Activated CD4-positive, CD25-positive, alpha-beta regulatory T cell treated with anti-CD3 and anti-CD28 coated beads, Interleukin-2, amount 50 U/mL, for 72 hours (primary cell): Measurements from ENCODE around the gene MYOCD.

ENCODE experiments used
- DNase-seq: peaks from one replicate; pipeline ENCODE4 v3.0.0; 2021

Gene MYOCD

GRCh38 chr17:12712941-12713340 lies 47.3 kb downstream of the MYOCD start:
- no peak for DNase-seq

DNA sequence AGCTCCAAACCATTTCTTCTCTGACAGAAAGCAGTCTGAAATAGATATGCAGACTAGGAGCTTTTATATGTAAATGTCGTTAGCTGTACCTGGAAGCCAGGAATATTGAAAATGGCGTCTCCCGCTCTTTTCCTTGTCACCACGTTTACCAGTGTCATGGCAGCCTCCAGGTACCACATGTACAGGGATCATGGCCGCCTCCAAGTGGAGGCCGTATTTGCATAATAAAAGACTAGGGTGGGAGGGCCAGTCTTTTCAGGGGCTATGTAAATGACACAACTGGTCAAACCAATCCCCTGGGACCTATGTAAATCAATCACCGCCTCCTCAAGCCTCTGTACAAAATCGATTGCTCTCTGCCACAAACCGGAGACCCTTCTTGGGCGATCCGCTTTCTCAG lies 54.3 kb downstream of the MYOCD start:
- no peak for DNase-seq

GRCh38 chr17:12721581-12721980 lies 55.9 kb downstream of the MYOCD start:
- DNase-seq: no peak

GRCh38 chr17:12722282-12722681 lies 56.6 kb downstream of the MYOCD start:
- DNase-seq: no peak

DNA sequence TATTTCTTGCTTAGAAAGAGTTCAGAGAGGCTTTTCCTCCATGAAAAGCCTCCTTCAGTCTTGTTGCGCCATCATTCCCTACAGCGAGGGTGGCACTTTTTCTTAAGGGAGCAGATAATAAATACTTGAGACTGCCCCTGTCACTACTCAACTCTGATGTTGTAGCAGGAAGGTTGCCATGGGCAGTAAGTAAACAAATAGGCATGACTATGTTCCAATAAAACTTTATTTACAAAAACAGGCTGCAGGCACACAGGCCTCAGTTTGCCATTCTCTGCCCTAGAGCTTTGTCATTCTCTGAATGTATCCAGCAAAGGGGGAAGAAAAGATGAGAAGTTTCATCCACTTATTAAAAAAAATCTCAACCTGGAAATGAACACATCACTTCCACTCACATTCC lies 60.4 kb downstream of the MYOCD start:
- DNase-seq: no peak

GRCh38 chr17:12727076-12727760 lies 61.5 kb downstream of the MYOCD start:
- DNase-seq: no peak

- DNase-seq: no peak
Observed at GRCh38 chr17:12727881-12728280, 62.2 kb downstream of the MYOCD start.

- DNase-seq: no peak
Observed at GRCh38 chr17:12729086-12729485, 63.4 kb downstream of the MYOCD start.

GRCh38 chr17:12730421-12730820 lies 64.7 kb downstream of the MYOCD start:
- DNase-seq: no peak

- no peak for DNase-seq
Observed at GRCh38 chr17:12730931-12731521, 65.3 kb downstream of the MYOCD start.

GRCh38 chr17:12731839-12732238 lies 66.1 kb downstream of the MYOCD start:
- DNase-seq: no peak

DNA sequence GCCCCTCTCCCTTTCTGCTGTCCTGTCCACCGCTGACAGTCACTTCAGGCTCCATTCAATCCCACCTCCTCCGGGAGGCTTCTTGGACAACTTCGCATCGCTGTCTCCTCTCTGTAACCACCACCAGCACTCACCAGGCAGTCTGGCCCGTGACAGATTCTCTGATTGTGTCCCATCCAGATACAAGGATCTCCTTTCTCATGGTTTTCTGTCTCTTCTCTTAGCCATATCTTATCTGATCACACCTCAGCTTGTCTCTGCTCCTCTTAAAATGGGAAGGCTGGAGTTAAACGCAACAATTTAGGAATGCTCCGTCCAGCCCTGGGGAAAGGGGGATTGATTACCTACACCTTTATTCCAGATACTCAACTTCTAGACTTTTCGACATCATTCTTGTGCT lies 66.7 kb downstream of the MYOCD start:
- DNase-seq: no peak

GRCh38 chr17:12734926-12735325 lies 69.2 kb downstream of the MYOCD start:
- no peak for DNase-seq

GRCh38 chr17:12735517-12735916 lies 69.8 kb downstream of the MYOCD start:
- no peak for DNase-seq

DNA sequence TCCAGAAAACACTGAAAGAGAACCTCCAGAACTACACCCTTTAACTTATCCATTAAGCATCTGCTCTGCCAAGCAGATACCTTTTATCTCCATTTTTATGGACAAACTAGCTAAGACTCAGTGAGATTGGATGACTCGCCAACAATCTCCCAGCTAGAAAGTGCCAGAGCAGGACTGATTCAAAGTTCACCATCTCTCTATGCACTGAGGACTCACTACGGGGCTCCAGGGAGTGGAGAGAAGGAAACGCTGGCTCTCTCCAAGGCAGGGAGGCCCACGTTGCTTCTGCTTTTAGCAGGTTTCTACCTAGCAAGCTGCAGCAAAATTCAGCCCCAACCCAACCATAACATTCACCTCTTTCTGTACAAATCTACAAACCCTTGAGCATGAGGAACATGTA lies 70.8 kb downstream of the MYOCD start:
- no peak for DNase-seq

DNA sequence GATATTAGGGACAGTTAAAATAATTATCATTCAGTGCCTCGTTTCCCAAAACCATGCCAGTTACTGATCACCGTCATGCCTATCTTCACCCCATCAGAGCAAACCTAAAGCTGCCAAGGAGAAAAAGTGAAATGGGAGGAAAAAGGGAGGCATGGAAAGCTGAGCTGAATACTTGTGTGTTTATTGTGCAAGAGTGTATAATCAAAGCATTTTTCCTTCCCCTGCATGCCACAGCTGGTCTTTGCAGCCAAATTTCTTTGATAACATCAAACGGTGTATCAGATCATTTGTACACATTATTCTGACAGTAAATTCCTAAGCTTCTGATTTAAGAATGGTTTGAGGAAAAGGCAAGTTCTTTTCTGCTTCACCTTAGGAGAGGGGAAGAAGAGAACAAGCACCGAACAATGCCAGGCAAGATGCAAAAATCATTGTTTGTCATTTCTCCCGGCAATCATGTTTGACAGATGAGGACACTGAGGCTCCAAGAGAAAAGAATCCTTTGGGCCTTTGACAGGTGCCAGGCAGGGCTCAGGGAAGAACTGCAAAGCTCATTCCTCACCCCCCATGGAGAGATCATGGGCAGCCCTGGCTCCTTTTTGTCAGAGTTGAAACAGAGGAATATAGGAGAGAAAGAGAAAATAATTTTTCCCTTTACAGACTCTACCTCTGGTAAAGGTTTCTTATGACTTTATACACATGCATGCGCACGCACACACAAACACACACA lies 72.2 kb downstream of the MYOCD start:
- DNase-seq: no peak

DNA sequence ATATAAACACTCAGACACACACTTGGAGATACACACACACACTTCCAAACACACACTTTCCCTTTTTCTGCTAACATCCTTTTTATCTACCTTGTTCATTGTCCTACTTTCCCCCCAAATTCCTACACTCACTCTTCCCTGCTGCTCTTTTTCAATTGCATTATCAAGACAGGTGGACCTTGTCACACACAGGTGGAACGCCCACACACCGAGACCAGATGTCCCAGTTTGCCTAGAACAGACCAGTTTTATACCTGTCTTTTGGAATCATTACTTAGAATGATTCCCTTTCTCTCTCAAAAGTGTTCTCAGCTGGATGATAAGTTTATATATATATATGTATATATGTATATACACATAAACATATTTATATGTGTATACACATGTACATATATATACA lies 72.9 kb downstream of the MYOCD start:
- no peak for DNase-seq

DNA sequence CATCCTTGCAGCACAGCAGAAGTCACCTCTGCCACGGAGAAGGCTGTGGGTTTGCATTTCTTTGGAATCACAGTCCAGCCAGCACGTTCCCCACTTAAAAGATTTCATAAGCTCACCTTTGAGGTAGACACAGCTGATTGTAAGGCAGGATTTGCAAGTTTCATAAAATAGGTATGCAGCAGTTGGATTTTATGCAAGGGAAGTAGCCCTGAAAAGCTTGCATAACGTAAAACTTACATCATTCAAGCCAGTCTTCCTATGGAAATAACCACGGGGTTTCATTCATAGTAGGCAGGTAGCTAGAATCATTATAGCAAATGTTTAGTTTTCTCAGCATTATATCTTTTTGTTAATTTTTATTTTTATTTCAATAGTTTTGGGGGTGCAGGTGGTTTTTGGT lies 73.8 kb downstream of the MYOCD start:
- DNase-seq: no peak

DNA sequence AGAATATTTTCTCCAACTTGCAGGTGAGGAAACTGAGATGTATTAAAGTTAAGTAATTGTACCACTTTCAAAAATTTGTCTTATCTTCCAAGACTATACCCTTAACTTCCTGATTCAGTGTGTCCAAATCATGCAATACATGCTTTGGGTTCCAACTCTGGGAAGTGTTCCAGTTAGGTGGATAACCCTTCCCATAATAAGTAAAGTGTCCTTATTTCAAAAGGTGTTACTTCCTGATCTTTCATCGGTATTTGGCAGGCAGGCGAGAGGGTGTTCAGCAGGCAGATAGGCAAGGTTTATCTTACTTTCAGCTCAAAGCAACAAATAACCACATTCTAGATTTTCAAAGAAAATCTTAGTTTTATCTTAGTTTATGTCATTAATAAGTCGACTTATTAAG lies 77.4 kb downstream of the MYOCD start:
- no peak for DNase-seq

DNA sequence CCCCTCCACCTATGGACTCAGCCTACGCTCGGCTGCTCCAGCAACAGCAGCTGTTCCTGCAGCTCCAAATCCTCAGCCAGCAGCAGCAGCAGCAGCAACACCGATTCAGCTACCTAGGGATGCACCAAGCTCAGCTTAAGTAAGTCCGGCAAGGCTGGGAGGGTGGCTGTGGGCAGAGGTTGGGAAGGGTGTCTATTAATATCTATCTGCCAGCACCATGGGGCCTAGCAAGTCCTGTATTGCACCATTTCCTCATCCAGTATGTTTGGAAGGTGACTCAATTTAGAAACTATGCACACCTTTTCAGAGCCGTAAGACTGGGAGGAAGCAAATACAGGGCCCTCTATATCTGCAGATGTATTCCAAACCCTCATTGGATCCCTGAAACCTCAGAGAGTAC lies 78.6 kb downstream of the MYOCD start:
- no peak for DNase-seq

DNA sequence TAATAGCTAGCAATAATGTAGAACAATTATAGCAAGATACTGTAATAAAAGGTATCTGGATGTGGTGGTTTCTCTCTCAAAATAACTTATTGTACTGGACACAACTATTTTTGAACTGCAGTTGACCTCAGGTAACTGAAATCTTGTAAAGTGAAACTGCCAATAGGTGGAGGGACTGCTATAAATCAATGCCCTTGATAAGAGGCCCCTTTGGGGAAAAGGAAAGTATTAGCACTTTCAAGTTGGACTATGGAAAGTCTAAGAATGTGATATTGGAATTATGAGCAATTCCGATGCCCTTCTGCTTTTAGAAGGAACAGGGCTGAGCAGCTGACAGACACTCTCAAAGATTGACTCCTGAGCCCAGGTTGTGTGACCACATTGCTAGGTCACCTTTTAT lies 79.1 kb downstream of the MYOCD start:
- no peak for DNase-seq

GRCh38 chr17:12745486-12745885 lies 79.8 kb downstream of the MYOCD start:
- DNase-seq: no peak

DNA sequence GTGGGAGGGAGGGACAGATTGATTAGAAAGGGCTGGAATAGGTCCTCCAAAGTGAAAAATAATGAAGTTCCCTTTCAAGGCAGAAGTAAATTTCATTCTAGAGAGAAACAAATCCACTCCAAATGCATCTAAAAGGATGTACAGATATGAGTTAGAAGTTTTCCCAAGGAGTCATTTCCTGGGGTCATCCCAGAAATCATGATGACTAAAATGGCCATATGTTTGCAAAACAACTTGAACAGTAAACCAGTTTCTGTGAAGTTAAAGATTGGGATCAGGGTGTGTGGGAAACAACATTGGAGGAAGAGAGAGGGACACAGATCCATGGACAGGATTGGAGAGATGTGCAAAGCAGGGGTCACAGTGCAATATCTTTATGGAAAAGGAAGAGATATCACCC lies 91.1 kb downstream of the MYOCD start:
- no peak for DNase-seq

DNA sequence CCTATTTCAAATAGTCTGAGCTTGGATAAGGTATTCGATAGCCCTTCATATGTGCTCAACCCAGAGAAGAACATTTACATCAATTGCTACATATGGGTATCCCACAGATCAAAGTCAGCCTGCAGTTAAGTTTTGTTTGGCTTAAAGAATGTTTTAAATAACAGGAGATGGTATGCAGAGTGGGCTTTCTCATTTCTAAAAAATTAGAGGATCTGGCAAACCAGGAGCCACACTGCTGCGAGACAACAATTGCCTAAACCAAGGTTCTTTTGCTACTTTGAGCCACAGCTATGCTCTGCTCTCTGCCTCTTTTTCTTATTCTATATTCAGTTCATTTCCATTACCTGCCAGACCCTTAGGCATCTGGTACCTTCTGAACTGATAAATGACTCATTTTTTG lies 93.4 kb downstream of the MYOCD start:
- DNase-seq: no peak

- no peak for DNase-seq
Observed at GRCh38 chr17:12765548-12765947, 99.9 kb downstream of the MYOCD start.
